K562 (cell line): ENCODE results near the gene AGAP3.

Experiments used
- CTCF ChIP-seq, 3 experiments: IDR thresholded peaks in 2 of 3; conservative IDR thresholded peaks in 1 of 3; 2 replicates each; pipeline ENCODE4 v1.5.1; 2011 to 2012; ENCODE audit warnings: low read length in 3 of 3, mild to moderate bottlenecking in 3 of 3, control low read depth in 2 of 3, improper control_type of control experiment in 1 of 3, inconsistent platforms in 1 of 3, low read depth in 1 of 3, mixed read lengths in 1 of 3, moderate library complexity in 1 of 3; ENCODE audit not compliant: insufficient read depth in 2 of 3
- MAX ChIP-seq: sonication (generic); formaldehyde crosslinking; IDR thresholded peaks from 2 replicates; pipeline ENCODE4 v1.9.0; 2022; ENCODE audit warnings: mild to moderate bottlenecking, missing genetic modification reagents
- NFE2L1 ChIP-seq: fragments of 450-650 bp; IDR thresholded peaks from 2 replicates; pipeline ENCODE4 v1.6.1; 2016; ENCODE audit warnings: missing genetic modification characterization, low read depth, mild to moderate bottlenecking, missing compliant biosample characterization, moderate library complexity, borderline replicate concordance
- RHOXF2B ChIP-seq: fragments of 250-450 bp; sonication (Bioruptor Pico); conservative IDR thresholded peaks from 2 replicates; pipeline ENCODE4 v1.5.1; 2021
- SRF ChIP-seq, 2 experiments: fragments of 250-450, 450-650 bp in 1 of 2; sonication (Bioruptor Pico) in 1 of 2; sonication (generic) in 1 of 2; formaldehyde crosslinking; IDR thresholded peaks; 2 replicates each; pipeline versions ENCODE4 v1.5.0 to v1.5.1; 2020 to 2022; ENCODE audit warnings: mild to moderate bottlenecking in 1 of 2, missing genetic modification reagents in 1 of 2
- TEAD4 ChIP-seq, 2 experiments: sonication (generic) in 1 of 2; formaldehyde crosslinking in 1 of 2; IDR thresholded peaks; 2 replicates each; pipeline versions ENCODE4 v1.6.1 to v1.8.0; 2012 to 2022; ENCODE audit warnings: borderline replicate concordance in 1 of 2, inconsistent platforms in 1 of 2, low read length in 1 of 2, mild to moderate bottlenecking in 1 of 2, missing genetic modification reagents in 1 of 2

- TF ChIP-seq NFE2L1 (tag) (no peak), CTCF (IDR thresholded peaks at IDR 0.05 in 2 of 3, conservative IDR thresholded peaks at IDR 0.05 in 1 of 3; ENCODE audit: insufficient read depth in 2 of 3, low read depth in 1 of 3, low read length in 3 of 3) (no peak), MAX (CRISPR knock-in tag) (no peak), SRF (CRISPR knock-in tag; IDR thresholded peaks at IDR 0.05) (no peak), TEAD4 (IDR thresholded peaks at IDR 0.05; ENCODE audit: low read length) (no peak), TEAD4 (CRISPR knock-in tag; IDR thresholded peaks at IDR 0.05; ENCODE audit: borderline replicate concordance) (no peak), RHOXF2B (CRISPR knock-in tag) (no peak)
These were observed 30.5 kb downstream of the AGAP3 start for GRCh38 chr7:151116603-151117440.
